GM13976 (cell line): Measurements from ENCODE around the gene RNASE1.
"Not testable (repeated sequence)": the region's sequence is repeated elsewhere in the genome, so short reads cannot be mapped to it uniquely, and the experiment has no call there.

Experiments used
- DNase-seq: peaks from one replicate; pipeline ENCODE4 v3.0.0; 2012; ENCODE audit warnings: low spot score
- in situ Hi-C: fragments of 300-500 bp; cut with MboI; formaldehyde crosslinking; loops from one replicate; pipeline ENCODE4 v1.12.0; 2022; ENCODE audit warnings: low sequenced_read_pairs, mixed read lengths, inconsistent platforms; ENCODE audit not compliant: unreplicated experiment
- TF ChIP-seq, protein P1 (sequence below): IDR thresholded peaks from 2 replicates; pipeline ENCODE4 v1.5.1; 2012; ENCODE audit warnings: borderline replicate concordance, mild to moderate bottlenecking; ENCODE audit not compliant: insufficient read depth; ENCODE audit errors: extremely low read depth, missing control alignments, control extremely low read depth

RNASE1 gene

DNA sequence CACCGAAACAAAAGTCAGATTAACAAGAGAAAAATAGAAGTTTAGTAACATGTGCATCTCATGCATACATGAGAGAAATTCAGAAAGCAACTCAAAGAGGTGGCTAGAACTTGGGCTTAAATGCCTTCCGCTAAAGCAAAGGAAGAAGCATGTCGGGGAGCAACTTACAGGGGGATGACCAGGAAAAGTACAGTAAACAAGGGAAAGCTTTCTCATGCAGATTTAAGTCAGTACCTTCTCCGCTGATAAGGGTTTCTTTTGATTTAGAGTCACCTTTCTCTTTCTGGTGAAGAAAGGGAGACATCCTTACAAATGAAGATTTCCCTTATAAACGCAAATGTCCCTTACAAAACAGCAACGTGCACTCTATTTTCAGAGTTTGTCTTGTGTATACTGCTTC is 27.6 kb downstream of the RNASE1 start:
- TF ChIP-seq, protein P1, sequence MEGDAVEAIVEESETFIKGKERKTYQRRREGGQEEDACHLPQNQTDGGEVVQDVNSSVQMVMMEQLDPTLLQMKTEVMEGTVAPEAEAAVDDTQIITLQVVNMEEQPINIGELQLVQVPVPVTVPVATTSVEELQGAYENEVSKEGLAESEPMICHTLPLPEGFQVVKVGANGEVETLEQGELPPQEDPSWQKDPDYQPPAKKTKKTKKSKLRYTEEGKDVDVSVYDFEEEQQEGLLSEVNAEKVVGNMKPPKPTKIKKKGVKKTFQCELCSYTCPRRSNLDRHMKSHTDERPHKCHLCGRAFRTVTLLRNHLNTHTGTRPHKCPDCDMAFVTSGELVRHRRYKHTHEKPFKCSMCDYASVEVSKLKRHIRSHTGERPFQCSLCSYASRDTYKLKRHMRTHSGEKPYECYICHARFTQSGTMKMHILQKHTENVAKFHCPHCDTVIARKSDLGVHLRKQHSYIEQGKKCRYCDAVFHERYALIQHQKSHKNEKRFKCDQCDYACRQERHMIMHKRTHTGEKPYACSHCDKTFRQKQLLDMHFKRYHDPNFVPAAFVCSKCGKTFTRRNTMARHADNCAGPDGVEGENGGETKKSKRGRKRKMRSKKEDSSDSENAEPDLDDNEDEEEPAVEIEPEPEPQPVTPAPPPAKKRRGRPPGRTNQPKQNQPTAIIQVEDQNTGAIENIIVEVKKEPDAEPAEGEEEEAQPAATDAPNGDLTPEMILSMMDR: no peak
- in situ Hi-C loops: no loop called here

DNA sequence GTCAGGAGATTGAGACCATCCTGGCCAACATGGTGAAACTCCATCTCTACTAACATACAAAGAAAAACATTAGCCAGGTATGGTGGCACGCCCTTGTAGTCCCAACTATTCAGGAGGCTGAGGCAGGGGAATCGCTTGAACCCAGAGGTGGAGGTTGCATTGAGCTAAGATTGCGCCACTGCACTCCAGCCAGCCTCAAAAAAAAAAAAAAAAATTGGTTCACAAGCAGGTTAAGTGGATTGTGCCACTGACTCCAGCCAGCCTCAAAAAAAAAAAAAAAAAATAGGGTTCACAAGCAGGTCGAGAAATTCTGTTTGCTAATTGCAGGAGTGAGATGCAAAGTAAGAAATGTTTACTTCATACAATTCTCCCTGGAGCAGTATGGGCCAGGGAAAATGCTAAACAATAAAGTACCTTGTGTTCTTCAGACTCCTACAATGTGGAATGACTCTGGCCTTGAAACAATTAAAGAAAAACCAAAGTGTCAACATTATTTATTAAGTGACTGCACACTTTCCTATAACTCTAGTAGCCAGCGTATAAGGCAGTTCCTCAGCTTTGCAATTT is 28.3 kb downstream of the RNASE1 start:
- in situ Hi-C loops: no loop called here
- TF ChIP-seq, protein P1: no peak
- DNase-seq: no peak

More for the DNA sequence above, 27.6 kb downstream of the RNASE1 start:
- no peak for DNase-seq

DNA sequence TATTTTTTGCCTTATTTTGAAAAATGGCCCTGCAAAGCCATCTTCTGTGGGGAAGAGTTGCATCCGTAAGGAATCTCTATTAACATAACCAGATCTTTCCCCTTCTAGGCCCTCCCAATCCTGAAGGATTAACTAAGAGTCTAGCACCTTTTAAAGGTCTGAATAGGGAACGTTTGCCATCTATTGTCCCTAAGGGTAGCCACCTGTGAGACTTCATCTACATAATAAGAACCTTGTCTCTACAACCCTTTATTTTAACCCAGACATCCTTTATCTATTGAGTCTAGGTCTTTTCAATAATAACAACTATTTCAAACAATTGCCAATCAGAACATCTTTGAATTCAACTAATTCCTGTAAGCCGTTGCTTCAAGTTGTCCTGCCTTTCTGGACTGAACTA is 30.0 kb downstream of the RNASE1 start:
- DNase-seq: no peak
- TF ChIP-seq, protein P1: no peak
- in situ Hi-C loops: no loop called here

DNA sequence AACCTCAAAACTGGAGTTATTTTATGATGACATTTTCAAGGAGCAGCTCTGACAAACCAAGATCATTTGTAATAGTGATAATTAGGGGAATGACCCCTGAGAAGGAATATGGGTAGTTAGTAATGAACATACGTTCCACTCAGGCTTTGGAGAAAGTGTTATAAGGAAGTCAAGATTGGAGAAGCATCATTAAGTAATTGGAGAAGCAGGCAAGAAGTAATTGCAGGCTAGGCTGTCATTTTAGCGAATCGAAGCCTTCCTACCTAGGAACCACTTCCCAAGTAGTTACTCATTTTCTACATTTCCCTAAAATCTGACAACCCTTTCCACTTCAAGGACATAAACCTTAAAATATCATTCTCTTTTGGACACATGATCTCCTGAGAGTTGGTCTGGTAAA is 33.2 kb downstream of the RNASE1 start:
- DNase-seq: no peak
- TF ChIP-seq, protein P1: no peak
- in situ Hi-C loops: no loop called here

DNA sequence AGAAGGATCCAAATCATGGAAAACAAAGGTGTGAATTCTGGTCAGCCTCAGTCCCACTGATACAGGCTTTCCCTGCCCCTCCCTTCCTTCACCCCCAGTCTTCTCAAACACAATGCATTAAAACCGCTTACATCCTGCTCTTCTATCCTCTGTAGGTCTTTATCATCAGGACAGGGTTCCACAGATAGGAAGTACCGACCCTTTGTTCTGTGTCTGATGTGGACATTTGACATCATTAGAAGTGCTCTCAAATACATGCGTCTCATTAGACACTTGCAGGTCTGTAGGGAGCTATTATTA is 34.1 kb downstream of the RNASE1 start:
- no peak for DNase-seq
- TF ChIP-seq, protein P1: no peak
- in situ Hi-C loops: no loop called here

DNA sequence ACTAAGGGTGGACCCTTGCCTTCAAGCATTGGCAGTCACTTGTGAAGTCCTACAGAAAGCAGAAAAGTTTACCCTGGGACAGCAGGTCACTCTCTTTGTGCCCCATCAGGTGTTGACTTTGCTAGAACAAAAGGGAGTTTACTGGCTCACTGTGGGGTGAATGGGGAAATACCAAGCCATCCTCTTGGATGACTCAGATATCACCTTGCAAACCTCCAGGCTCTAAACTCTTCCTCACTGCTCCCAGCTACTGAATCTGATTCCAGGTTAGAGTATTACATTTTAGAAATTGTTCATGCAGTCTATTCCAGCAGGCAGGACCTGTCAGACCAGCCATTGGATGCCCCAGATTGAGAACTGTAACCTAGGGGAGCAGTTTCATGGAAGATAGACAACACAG is 41.7 kb downstream of the RNASE1 start:
- in situ Hi-C loops: no loop called here
- TF ChIP-seq, protein P1: no peak
- no peak for DNase-seq

DNA sequence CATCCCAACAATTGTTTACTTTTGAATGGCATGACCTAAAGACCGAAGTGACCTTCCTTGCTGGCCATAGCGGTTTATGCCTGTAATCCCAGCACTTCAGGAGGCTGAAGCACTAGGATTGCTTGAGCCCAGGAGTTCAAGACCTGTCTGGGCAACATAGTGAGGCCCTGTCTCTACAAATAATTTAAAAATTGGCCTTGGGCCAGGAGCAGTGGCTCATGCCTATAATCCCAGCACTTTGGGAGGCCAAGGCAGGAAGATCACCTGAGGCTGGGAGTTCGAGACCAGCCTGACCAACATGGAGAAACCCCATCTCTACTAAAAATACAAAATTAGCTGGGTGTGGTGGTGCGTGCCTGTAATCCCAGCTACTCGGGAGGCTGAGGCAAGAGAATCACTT is 43.2 kb downstream of the RNASE1 start:
- in situ Hi-C loops, DNase-seq: not testable (repeated sequence)
